Activated T-cell treated with anti-CD3 and anti-CD28 coated beads for 48 hours (primary cell): Measurements from ENCODE around the gene PAIP2.

Experiments used
- DNase-seq: peaks from one replicate; pipeline ENCODE4 v3.0.0-alpha.2; 2020; ENCODE audit warnings: low read depth

PAIP2 gene

DNA sequence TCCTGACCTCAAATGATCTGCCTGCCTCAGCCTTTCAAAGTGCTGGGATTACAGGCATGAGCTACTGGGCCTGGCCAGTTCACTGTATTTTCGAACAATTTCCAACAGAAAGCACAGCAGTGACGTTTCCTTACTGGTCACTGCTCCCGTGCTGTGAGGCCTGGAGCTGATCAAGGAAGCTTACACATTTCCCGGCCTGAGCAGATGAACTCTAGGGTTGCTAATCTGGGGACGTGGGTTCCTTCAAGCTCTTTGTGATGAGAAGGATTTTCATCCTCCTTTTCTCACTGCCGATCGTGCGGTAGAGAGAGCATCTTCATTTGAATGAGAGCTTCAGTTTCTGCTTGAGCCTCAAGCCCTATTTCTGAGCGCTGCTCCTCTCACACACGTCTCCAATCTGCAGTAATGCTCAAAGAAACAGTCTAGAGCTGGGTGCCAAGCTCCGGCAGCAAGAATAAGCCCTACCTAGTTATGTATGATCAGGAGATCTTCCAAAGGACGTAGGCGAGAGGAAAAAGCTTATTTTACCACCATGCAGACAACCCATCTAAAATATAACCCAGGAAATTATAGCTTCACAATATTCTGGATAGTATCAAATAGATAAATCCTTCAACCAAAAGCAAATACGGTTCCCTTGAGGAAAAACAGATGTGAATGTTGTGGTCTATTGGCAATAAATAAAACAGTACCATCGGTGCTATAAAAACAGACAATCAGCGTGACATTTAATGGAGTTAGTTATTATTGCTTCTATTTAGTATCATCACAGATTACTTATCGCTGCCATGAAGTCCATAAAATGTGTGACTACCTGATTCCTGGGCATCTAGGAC, 69.6 kb downstream of the PAIP2 start:
- DNase-seq = no peak

DNA sequence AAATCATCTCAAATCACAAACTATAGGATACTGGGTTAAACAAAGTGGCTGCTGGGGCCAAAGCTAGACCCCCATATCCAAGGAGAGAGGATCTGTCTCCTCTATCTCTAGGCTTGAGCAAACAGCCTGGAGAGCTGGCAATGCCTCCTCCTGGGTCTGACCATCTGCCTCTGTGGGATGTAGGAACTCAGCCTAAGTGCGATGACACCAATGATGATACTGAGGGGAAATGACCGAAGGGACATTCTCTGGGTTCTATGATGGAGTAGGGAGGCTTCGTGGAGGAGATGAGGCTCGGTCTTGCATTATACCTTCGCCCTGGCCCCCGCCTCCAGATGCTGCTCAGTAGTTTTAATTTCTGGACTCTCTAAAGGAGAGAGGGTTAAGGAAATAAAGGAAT, 71.5 kb downstream of the PAIP2 start:
- DNase-seq = no peak

DNA sequence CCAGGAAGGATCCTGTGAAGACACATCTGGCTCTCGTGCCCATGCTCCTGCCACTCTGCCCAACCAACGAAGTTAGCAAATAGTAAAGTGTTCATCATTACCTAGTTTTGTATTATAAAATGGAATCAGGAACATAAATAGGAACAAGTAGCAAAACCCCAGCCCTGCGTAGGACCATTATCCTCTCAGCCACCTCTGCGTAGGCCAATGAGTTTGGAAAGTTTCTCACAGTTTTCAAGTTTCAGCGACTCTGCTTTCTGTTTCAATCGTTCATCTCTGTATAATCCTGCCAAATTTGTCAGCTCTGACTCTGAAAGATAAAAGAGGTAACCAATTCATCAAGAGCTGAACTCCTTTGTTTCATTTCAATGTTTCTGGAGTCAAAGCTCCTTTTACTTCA, 72.3 kb downstream of the PAIP2 start:
- DNase-seq = no peak

DNA sequence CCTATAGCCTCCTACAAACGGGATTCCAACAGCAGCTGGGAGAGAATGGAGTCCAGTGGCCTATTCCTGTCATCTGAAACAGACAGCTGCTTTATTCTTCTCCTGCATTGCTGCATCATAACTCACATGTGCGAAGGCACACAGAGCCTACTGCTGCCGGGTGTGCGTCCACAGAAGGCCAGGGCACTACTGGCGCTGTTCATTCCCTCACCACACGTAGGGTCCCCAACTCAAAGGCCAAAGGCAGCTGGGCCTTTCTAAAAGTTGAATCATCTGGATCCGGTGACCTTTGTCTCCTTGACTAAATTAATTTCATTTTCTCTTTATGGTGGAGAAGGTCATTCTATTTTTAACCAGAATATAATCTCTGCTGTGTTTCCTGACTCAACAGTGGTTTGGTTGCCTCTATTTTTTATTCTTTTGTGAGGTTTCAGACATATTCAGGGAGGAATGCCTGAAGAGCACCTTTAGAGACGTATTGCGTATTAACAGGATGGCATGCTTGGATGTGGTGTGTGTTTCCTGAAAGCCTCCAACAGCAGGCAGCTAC, 73.0 kb downstream of the PAIP2 start:
- no peak for DNase-seq

- DNase-seq = no peak
Observed at GRCh38 chr5:139415221-139415861, 73.7 kb downstream of the PAIP2 start.

DNA sequence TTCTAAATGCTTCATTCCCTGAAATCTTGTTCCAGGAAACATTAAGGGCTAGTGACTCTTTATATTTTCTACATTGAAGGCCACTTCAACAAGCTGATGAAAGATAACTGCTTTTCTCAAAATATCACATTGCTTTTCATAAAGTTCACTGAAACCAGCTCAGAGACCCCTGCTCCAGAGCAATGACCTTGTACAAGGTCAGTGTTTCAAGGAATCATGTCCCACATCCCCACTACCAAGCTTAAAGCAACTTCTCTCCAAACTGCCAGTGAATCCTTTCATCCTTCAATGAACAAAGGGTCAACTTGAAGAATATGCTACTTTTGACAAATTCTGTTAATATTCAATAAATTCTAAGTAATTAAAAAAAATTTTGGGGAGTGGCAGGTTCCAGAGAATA, 74.2 kb downstream of the PAIP2 start:
- DNase-seq = no peak

DNA sequence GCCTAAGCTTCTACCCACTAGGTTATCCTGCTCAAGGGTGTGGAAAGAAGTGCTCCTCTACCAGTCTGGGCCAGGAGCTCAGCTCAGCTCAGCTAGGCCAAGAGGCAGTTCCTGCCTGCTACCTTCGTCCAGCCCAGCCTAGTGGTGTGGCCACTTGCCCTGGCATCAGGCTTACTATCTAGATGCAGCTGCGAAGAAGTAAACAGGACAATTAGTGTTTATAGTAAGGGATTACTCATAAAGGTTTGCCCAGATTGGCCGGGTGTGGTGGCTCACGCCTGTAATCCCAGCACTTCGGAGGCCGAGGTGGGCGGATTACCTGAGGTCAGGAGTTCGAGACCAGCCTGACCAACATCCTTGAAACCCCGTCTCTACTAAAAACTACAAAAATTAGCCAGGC, 75.0 kb downstream of the PAIP2 start:
- no peak for DNase-seq

DNA sequence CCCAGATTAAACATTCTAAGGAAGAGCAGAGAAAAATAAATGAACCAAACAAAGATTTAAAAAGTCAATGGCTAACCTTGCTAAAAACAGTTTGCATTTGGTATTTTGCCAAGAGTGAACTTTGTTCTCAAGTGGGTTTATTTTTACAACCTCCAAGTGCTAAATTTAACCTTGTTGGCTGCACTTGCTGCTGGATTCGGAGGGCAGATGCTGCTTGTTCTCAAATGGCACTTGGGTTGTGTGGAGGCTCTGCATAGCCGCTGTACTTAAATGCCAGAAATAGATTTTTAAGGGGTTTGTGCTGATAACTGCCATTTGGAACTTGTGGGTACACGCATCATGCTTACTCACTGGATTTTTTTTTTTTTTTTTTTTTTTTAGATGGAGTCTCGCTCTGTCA, 75.6 kb downstream of the PAIP2 start:
- DNase-seq = no peak

- DNase-seq = no peak
Observed at GRCh38 chr5:139418793-139419192, 77.1 kb downstream of the PAIP2 start.
